ENCODE data around the gene STAT5B.
"Not testable (repeated sequence)": the region's sequence is repeated elsewhere in the genome, so short reads cannot be mapped to it uniquely, and the experiment has no call there.

STAT5B gene

DNA sequence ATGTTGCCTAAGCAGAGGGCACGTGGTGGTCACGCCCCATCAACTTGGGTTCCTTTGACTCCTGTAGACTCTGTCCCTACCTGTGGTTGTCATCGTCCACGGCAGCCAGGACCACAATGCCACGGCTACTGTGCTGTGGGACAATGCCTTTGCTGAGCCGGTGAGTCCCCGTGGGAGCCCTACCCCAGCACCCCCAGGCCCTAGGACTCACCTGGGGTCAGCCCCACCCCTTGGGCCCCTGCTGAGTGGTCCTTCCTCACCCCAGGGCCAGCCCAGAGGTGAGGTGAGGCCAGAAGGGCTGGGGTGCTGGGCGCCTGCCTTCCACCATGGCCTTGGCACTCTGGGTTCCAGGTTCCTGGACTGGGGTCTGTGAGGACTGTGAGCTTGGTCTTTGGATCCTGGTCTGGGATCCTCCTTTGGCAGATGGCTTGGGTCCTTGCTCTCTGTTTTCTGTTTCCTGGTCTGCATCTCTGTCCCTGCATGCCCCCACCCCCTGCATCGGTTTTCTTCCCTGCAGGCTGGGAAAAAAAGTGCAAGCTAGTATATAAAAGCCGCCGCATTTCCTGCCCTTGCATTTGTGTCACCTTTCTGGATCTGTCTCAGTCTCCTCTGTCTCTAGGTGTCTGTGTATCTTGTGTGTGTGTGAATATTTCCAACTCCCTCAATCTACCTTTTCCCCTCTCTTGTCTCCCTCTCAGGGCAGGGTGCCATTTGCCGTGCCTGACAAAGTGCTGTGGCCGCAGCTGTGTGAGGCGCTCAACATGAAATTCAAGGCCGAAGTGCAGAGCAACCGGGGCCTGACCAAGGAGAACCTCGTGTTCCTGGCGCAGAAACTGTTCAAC, 29.6 kb upstream of the STAT5B start:
- no peak for DNase-seq

- not testable (repeated sequence) for DNase-seq
Observed at GRCh38 chr17:42305031-42305330, 28.8 kb upstream of the STAT5B start.

- DNase-seq = no peak
Observed at GRCh38 chr17:42304187-42305030, 28.2 kb upstream of the STAT5B start.

GRCh38 chr17:42303694-42304093, 27.5 kb upstream of the STAT5B start:
- no peak for DNase-seq

GRCh38 chr17:42301022-42301421, 24.8 kb upstream of the STAT5B start:
- no peak for DNase-seq

GRCh38 chr17:42299913-42300312, 23.7 kb upstream of the STAT5B start:
- DNase-seq = not testable (repeated sequence)

DNA sequence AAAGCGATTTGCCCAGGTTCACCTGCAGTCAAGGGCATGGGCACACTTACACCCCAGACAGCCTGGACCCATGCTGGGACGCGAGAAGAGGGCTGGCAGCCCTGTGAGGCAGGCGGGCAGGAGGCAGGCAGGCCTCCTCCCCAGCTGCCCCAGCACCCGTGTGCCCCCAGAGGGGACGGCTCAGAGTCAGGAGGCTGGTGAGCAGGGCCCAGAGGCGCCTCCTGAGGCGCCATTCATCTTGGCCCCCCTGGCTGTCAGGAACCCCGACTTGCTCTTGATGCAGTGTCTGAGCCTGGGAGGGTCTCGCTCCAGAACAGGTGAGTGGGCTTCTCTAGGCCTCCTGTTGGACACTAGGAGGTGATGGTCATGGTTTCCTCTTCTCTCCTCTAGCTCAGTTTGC, 23.2 kb upstream of the STAT5B start:
- not testable (repeated sequence) for DNase-seq

GRCh38 chr17:42297775-42298174, 21.6 kb upstream of the STAT5B start:
- not testable (repeated sequence) for DNase-seq

DNA sequence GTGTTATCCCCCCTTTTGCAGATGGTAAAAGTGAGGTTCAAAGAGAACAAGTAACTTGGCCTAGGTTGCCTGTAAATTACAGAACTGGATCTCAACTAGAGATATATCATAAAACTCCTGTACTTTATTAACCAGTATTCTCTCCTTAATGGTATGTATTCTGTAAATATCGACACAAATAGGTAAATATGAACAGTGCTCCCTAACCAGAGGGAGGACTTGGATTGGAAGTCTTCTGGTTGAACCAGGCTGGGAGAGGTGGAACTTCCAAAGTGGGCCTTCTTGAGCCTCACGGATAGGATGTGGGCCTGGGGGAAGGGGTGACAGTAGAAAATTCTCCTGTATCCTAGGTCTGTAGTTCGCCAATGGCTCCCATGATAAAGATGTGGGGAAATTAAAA, 19.8 kb upstream of the STAT5B start:
- no peak for DNase-seq

DNA sequence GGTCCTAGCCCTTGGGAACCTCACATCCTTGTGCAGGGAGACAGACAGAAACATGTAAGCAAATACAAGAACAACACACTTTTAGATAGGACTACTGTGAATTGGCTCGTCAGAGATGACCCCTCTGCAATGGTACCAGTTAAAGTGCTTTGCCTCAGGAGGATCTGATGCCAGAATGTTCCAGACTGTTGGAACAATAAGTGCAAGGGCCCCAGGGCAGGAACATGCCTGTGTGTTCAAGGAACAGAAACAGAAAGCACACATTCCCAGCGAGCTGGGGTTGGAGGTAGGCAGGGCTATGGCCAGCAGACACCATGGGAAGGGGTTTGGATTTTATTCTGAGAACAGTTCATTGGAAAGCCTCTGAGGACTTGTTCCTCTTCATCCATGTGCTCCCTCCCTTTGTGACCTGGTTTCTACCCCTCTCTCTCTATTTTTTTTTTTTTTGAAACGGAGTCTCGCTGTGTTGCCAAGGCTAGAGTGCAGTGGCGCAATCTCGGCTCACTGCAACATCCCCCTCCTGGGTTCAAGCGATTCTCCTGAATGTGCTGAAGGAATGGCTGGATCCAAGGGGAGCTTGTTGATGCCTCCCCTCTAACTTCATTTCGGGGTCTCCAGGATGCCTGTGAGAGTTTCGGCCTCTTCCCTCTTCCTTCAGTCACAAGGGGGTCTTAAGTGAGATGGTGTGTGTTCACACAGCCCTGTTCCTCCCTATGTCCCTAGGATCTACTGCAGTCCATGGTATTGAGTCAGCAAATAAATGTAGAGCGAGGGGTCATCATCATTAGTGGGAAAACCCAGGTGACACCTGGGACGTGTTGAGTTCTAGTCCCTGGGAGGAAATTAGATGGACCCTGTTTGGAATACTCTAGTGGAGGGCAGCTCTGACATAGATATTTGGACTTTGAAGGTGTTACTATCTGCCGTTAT, 18.5 kb upstream of the STAT5B start:
- no peak for DNase-seq

DNA sequence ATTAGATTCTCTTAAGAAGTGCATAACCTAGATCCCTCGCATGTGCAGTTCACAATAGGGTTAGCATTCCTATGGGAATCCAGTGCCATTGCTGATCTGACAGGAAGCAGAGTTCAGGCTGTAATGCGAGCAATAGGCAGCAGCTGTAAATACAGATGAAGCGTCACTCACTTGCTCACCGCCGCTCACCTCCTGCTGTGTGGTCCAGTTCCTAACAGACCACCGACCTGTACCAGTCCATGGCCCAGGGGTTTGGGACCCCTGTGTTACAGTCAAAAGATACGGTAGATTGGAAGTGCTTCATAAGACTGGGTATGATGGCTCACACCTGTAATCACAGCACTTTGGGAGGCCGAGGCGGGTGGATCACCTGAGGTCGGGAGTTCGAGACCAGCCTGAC, 14.9 kb upstream of the STAT5B start:
- DNase-seq = peak; percentile 34

- no peak for DNase-seq
Observed at GRCh38 chr17:42290577-42290976, 14.4 kb upstream of the STAT5B start.

DNA sequence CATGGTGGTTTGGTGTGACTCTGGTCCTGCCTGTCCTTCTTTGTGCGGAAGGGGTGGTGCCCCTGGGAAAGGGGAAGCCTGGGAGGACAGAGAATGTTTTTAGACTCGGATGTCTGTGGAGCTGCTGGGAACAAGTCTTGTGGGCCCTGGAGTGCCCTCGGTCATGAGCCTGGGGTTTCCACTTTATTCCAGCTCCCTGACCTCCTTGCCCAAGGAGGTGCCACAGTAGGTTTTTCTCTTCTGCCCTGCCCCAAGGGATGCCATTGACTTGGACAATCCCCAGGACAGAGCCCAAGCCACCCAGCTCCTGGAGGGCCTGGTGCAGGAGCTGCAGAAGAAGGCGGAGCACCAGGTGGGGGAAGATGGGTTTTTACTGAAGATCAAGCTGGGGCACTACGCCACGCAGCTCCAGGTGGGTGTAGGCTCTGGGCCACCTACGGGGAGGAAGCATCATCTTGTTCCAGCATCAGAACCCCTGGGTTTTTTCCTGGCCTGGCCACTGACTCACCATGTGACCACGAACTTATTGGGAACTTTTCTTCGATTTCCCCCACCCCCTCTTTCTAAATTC, 13.5 kb upstream of the STAT5B start:
- peak; percentile 41 for DNase-seq

DNA sequence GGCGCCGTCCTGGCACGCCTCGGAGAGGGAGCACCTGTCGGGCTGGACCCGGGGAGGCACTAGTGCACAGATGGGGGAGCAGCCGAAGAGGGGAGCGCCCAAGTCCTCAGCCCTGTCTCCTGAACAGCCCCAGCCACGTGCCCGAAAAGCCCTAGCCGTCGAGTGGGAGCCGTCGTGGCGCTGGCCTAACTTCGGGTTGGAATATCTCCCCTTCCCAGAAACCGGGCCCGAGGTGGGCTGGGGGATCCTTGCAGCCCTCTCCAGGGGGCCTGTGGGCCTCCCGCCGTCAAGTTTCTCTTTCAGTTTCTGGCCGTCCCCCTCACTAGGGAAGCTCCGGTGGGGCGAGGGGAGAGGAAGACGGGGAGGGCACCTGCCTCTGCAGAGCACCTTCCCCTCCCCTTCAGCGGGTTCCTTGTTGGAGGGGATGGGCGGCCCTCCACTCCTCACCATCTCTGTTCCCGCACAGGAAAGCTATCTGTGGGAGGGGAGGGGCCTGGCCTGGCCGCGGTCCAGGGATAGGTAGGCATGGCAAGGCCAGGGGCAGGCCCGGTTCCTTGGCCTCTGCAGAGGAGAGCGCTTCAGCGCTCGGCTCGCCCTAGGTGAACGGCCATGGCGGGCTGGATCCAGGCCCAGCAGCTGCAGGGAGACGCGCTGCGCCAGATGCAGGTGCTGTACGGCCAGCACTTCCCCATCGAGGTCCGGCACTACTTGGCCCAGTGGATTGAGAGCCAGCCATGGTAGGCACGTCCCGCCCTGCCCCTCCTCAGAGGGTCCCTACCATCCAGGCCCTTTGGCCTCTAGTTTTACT, 12.8 kb upstream of the STAT5B start:
- DNase-seq = peak; percentile 48

DNA sequence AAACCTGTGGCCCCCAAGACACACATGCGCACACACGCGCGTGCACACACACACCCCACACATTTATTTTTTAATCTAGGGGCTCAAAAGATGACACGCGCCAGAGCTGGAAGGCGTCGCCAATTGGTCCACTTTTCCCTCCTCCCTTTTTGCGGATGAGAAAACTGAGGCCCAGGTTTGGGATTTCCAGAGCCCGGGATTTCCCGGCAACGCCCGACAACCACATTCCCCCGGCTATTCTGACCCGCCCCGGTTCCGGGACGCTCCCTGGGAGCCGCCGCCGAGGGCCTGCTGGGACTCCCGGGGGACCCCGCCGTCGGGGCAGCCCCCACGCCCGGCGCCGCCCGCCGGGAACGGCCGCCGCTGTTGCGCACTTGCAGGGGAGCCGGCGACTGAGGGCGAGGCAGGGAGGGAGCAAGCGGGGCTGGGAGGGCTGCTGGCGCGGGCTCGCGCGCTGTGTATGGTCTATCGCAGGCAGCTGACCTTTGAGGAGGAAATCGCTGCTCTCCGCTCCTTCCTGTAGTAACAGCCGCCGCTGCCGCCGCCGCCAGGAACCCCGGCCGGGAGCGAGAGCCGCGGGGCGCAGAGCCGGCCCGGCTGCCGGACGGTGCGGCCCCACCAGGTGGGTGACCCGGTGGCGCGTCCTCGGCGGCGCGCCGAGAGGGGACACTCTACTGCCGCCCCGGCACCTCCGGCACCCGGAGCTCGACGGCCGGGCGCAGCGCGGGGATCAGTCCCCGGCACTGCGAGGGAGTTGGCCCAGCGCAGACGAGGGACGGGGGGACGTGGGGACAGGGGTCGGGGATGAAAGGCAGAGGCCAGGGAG, 12.0 kb upstream of the STAT5B start, which contains the start of gene STAT5A:
STAT5A (plus strand) TSS at position 522 of the 826 bp plus-strand sequence. CDS start 914 bp downstream, outside the sequence.
- DNase-seq = peak; percentile 87

GRCh38 chr17:42287305-42287976, 11.2 kb upstream of the STAT5B start:
- peak; percentile 79 for DNase-seq

GRCh38 chr17:42286411-42287221, 10.4 kb upstream of the STAT5B start:
- DNase-seq = peak; percentile 62

DNA sequence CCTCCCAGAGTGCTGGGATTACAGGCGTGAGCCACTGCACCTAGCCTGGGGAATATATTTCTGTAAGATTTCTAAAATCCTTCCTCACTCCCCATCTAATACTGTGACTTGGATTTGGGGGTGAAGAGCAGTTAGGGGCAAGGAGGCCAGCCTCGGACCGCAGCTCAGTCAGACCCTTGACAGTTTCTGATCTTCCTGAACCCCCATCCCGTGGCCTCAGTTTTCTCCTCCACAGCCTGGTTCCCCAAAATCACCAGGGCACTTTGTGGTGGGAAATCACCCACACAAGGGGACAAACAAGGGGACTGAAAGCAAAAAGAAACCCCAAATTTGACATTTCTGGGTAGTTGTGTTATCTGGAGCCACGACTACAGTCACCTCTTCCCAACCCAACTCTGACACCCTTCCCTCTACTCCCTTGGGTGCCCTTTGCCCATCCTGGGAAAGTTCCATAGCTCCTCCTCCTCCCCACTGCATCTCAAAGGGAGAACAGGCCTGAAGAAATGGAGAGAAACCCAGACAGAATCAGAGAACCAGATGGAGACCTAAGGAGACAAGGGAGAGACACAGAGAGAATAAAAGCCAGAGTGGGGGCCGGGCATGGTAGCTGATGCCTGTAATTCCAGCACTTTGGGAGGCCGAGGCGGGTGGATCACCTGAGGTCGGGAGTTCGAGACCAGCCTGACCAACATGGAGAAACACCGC, 9.3 kb upstream of the STAT5B start:
- no peak for DNase-seq

All from right forelimb (tissue), 1 donor.